Smooth muscle cell (in vitro differentiated cells): Measurements from ENCODE around the gene SERPING1. TPM values are rescaled to one million over a fixed set of nuclear protein-coding genes. Genes with fewer than 3 reads are reported as not detected.

Source experiments
- DNase-seq: peaks from one replicate; lab custom pipeline; 2025; ENCODE audit not compliant: unreplicated experiment; lab: John Stamatoyannopoulos, UW
- H2AFZ ChIP-seq: fragments of 200-600 bp; sonication (generic); 2 replicates; pipeline ENCODE4 v1.6.0; 2016; ENCODE audit warnings: antibody characterized with exemption, low read depth, mild to moderate bottlenecking
- H3F3A ChIP-seq: fragments of 200-600 bp; sonication (generic); 2 replicates; pipeline ENCODE4 v1.6.0; 2017; ENCODE audit warnings: antibody characterized with exemption, low read depth
- H3K27ac ChIP-seq: fragments of 200-600 bp; sonication (generic); 2 replicates; pipeline ENCODE4 v1.5.1; 2016; ENCODE audit warnings: low read depth, mild to moderate bottlenecking
- H3K27me3 ChIP-seq: fragments of 200-600 bp; sonication (generic); 2 replicates; pipeline ENCODE4 v1.6.1; 2016; ENCODE audit warnings: low read depth, mild to moderate bottlenecking
- H3K36me3 ChIP-seq: fragments of 200-600 bp; sonication (generic); 2 replicates; pipeline ENCODE4 v1.5.1; 2016; ENCODE audit warnings: low read depth
- H3K4me1 ChIP-seq: fragments of 200-600 bp; sonication (generic); 2 replicates; pipeline ENCODE4 v1.5.1; 2016; ENCODE audit warnings: low read depth
- H3K4me2 ChIP-seq: fragments of 200-600 bp; sonication (generic); 2 replicates; pipeline ENCODE4 v1.6.0; 2016; ENCODE audit warnings: mild to moderate bottlenecking
- H3K4me3 ChIP-seq: fragments of 200-600 bp; sonication (generic); 2 replicates; pipeline ENCODE4 v1.5.1; 2016; ENCODE audit warnings: mild to moderate bottlenecking
- H3K79me2 ChIP-seq: fragments of 200-600 bp; sonication (generic); 2 replicates; pipeline ENCODE4 v1.6.0; 2016; ENCODE audit warnings: low read depth, mild to moderate bottlenecking
- H3K9ac ChIP-seq: fragments of 200-600 bp; sonication (generic); 2 replicates; pipeline ENCODE4 v1.6.0; 2016; ENCODE audit warnings: low read depth
- H3K9me3 ChIP-seq: fragments of 200-600 bp; sonication (generic); replicated peaks from 2 replicates; pipeline ENCODE4 v1.5.1; 2016; ENCODE audit warnings: low read depth
- H4K20me1 ChIP-seq: fragments of 200-600 bp; sonication (generic); 2 replicates; pipeline ENCODE4 v1.6.0; 2016; ENCODE audit warnings: low read depth
- CTCF ChIP-seq: fragments of 200-600 bp; sonication (generic); IDR thresholded peaks from 2 replicates; pipeline ENCODE4 v1.5.1; 2017; ENCODE audit warnings: borderline replicate concordance, mild to moderate bottlenecking, antibody characterized with exemption; ENCODE audit not compliant: insufficient read depth, poor library complexity, severe bottlenecking
- WGBS: methylation state at CpG from one replicate; pipeline ENCODE4 v1.1.7; 2016; ENCODE audit warnings: low lambda C conversion rate; 5-methylcytosine and 5-hydroxymethylcytosine counted together
- polyA plus RNA-seq: library from polyadenylated mRNA; unstranded; fragments of >200 nt; fragmentation: Nextera tagmentation; extraction: Ambion mirVana; gene quantifications from 2 replicates; pipeline ENCODE4 v1.2.1, GENCODE V29; 2016
- total RNA-seq: library from RNA; depleted of rRNA; stranded (reverse); fragments of >200 nt; gene quantifications from 2 replicates; pipeline ENCODE4 v1.2.3, GENCODE V29; 2014

The SERPING1 gene
- total and polyA plus RNA-seq, 2 experiments from 2014 or later: 47.8 to 95.8 TPM

- Histone ChIP-seq H3K4me2 (no peak overlapping the region), H3K27ac (no peak overlapping the region), H3K4me3 (no peak overlapping the region), H3K79me2 (peaks cover 4% of the 10 kb centered on the region), H3K9me3 (no peaks in the 10 kb centered on the region), H3F3A (no peaks in the 10 kb centered on the region), H3K9ac (no peak overlapping the region), H3K36me3 (no peaks in the 10 kb centered on the region), H2AFZ (no peak overlapping the region), H3K27me3 (no peaks in the 10 kb centered on the region), H4K20me1 (peaks cover 4% of the 10 kb centered on the region), H3K4me1 (peaks cover 20% of the 10 kb centered on the region)
- 33% methylated on average over 3 of the region's 3 CpGs for WGBS
- DNase-seq: no peak
- no peak for TF ChIP-seq CTCF
These were observed 55.7 kb downstream of the SERPING1 start for GRCh38 chr11:57653163-57653562.

GRCh38 chr11:57656885-57657193 lies 59.4 kb downstream of the SERPING1 start:
- Histone ChIP-seq H3K27ac (peak overlapping the region; percentile 90), H3K4me3 (peak overlapping the region; percentile 71), H3K9ac (peak overlapping the region; percentile 84), H3K4me2 (peak overlapping the region; percentile 83), H3F3A (no peaks in the 10 kb centered on the region), H3K4me1 (peaks cover 6% of the 10 kb centered on the region), H2AFZ (no peak overlapping the region), H3K79me2 (peaks cover 20% of the 10 kb centered on the region), H3K36me3 (peaks cover 8% of the 10 kb centered on the region), H3K9me3 (no peaks in the 10 kb centered on the region), H3K27me3 (no peaks in the 10 kb centered on the region), H4K20me1 (no peaks in the 10 kb centered on the region)
- WGBS: 45% methylated on average over 5 of the region's 5 CpGs
- TF ChIP-seq CTCF: no peak
- no peak for DNase-seq

- no peaks in the 10 kb centered on the region for H3F3A ChIP-seq
- no peaks in the 10 kb centered on the region for H3K9me3 ChIP-seq
- no peak for TF ChIP-seq CTCF
- H3K79me2 ChIP-seq: peaks cover 20% of the 10 kb centered on the region
- peak within 1 kb of the TSS; percentile 71 for H3K4me3 ChIP-seq
- peak; percentile 94 for DNase-seq
- peak within 1 kb of the TSS; percentile 90 for H3K27ac ChIP-seq
- 2% methylated on average over 43 of the region's 45 CpGs for WGBS
- H4K20me1 ChIP-seq: no peaks in the 10 kb centered on the region
- peak within 1 kb of the TSS; percentile 84 for H3K9ac ChIP-seq
- peaks cover 6% of the 10 kb centered on the region for H3K4me1 ChIP-seq
- no peaks in the 10 kb centered on the region for H3K27me3 ChIP-seq
- peak within 1 kb of the TSS; percentile 60 for H2AFZ ChIP-seq
- H3K36me3 ChIP-seq: peaks cover 11% of the 10 kb centered on the region
- peak within 1 kb of the TSS; percentile 85 for H3K4me2 ChIP-seq
These were observed 59.9 kb downstream of the SERPING1 start, which contains the start of gene CLP1 for GRCh38 chr11:57657194-57658022. Gene CLP1, plus strand, starts transcription at chr11:57657762. Its CDS starts 1,715 bp downstream, at chr11:57659477.

- peaks cover 20% of the 10 kb centered on the region for H3K79me2 ChIP-seq
- H3K27ac ChIP-seq: peak overlapping the region; percentile 46
- peaks cover 6% of the 10 kb centered on the region for H3K4me1 ChIP-seq
- H4K20me1 ChIP-seq: no peaks in the 10 kb centered on the region
- H3K36me3 ChIP-seq: peaks cover 12% of the 10 kb centered on the region
- peak overlapping the region; percentile 71 for H3K4me3 ChIP-seq
- H3F3A ChIP-seq: no peaks in the 10 kb centered on the region
- DNase-seq: no peak
- H3K4me2 ChIP-seq: peak overlapping the region; percentile 85
- no peaks in the 10 kb centered on the region for H3K9me3 ChIP-seq
- 0% methylated on average over 8 of the region's 8 CpGs for WGBS
- no peaks in the 10 kb centered on the region for H3K27me3 ChIP-seq
- peak overlapping the region; percentile 80 for H3K9ac ChIP-seq
- H2AFZ ChIP-seq: peak overlapping the region; percentile 60
- no peak for TF ChIP-seq CTCF
These were observed 60.5 kb downstream of the SERPING1 start for GRCh38 chr11:57658023-57658361.
